ENCODE data around the gene ERGIC1. TPM values are rescaled to one million over a fixed set of nuclear protein-coding genes. Genes with fewer than 3 reads are reported as not detected.

ERGIC1 gene
- total and polyA plus RNA-seq, 2 of the 8 experiments (the other 6 are each of a cell fraction or from before 2014, with no cell fraction given), result 95.3 to 106 TPM

- no peak for TF ChIP-seq POLR2A (IDR thresholded peaks at IDR 0.05; ENCODE audit: control extremely low read depth in 1 of 2, low read depth in 2 of 2, low read length in 2 of 2)
These were observed 97.0 kb downstream of the ERGIC1 start (continued) for GRCh38 chr5:172931001-172931536.
